Gastroesophageal sphincter (tissue), 3 donors: ENCODE measurements around the gene NFKB1.

ENCODE experiments used
- EP300 ChIP-seq: sonication (generic); formaldehyde crosslinking; IDR thresholded peaks from one replicate; pipeline ENCODE4 v1.6.1; 2017; ENCODE audit warnings: antibody characterized with exemption, mild to moderate bottlenecking
- POLR2A ChIP-seq, 2 donors: fragments of 450-650 bp; IDR thresholded peaks; one replicate each; pipeline ENCODE4 v1.6.1; 2017; ENCODE audit warnings: antibody characterized with exemption in 2 of 2, mild to moderate bottlenecking in 2 of 2, moderate library complexity in 1 of 2
- TF ChIP-seq, protein P1 (sequence below), 4 experiments: fragments of 200-600 bp in 2 of 4; fragments of 450-650 bp in 2 of 4; sonication (generic) in 1 of 4; IDR thresholded peaks; one replicate each; pipeline ENCODE4 v1.5.1; 2017 to 2019; ENCODE audit warnings: antibody characterized with exemption in 4 of 4, mild to moderate bottlenecking in 2 of 4, moderate library complexity in 2 of 4

DNA sequence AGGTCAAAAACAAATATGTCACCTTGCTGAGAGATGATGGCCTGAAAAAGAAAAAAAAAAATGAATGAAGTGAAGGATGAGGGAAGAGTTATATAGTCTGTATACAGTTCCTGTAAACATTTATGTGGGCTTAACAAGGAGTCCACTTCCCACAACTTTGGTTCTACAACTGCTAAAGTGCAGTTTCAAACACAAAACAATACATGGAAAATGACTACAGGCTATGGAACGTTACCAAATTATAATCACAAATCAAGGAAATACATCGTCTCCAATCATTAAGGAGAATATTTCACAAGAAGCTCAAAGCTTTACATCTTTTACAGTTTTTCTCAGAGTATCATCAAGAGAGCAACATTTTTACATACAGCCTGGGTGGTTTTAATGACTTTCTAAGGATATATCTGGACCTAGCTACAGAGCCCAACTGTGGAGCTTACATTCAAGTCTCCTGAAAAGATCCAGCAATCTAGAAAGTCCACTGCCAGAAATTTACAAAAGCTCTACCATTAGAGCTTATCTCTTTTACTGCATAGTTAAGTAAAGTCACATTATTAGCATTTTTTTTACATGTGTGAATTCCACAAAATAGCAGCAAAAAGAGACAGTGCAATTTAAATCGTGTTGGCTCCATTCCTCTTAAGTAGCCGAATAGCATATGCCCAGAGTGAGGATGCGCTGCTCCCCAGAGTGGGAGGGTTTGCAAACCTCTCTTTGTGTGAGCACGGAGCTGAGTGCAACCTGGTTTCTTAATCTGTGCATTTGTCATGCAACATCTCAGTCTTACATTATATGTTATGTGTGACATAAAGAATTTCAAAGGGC is 131.3 kb downstream of the NFKB1 start:
- TF ChIP-seq POLR2A (IDR thresholded peaks at IDR 0.05) = no peak
- TF ChIP-seq, protein P1, sequence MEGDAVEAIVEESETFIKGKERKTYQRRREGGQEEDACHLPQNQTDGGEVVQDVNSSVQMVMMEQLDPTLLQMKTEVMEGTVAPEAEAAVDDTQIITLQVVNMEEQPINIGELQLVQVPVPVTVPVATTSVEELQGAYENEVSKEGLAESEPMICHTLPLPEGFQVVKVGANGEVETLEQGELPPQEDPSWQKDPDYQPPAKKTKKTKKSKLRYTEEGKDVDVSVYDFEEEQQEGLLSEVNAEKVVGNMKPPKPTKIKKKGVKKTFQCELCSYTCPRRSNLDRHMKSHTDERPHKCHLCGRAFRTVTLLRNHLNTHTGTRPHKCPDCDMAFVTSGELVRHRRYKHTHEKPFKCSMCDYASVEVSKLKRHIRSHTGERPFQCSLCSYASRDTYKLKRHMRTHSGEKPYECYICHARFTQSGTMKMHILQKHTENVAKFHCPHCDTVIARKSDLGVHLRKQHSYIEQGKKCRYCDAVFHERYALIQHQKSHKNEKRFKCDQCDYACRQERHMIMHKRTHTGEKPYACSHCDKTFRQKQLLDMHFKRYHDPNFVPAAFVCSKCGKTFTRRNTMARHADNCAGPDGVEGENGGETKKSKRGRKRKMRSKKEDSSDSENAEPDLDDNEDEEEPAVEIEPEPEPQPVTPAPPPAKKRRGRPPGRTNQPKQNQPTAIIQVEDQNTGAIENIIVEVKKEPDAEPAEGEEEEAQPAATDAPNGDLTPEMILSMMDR (IDR thresholded peaks at IDR 0.05) = no peak
- TF ChIP-seq EP300 = no peak
